ENCODE results near the gene ADAM15.

ADAM15 gene

DNA sequence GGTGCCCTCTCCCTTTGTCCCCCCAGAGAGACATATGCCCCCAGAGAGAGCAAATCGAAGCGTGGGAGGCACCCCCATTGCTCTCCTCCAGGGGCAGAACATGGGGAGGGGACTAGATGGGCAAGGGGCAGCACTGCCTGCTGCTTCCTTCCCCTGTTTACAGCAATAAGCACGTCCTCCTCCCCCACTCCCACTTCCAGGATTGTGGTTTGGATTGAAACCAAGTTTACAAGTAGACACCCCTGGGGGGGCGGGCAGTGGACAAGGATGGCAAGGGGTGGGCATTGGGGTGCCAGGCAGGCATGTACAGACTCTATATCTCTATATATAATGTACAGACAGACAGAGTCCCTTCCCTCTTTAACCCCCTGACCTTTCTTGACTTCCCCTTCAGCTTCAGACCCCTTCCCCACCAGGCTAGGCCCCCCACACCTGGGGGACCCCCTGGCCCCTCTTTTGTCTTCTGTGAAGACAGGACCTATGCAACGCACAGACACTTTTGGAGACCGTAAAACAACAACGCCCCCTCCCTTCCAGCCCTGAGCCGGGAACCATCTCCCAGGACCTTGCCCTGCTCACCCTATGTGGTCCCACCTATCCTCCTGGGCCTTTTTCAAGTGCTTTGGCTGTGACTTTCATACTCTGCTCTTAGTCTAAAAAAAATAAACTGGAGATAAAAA, 35.9 kb downstream of the ADAM15 start (continued):
- TF ChIP-seq ZNF174 (tag by site-specific recombination; IDR thresholded peaks at IDR 0.05) (no peak), KLF16 (tag by site-specific recombination; IDR thresholded peaks at IDR 0.05) (no peak), ZFP69B (tag by site-specific recombination; IDR thresholded peaks at IDR 0.05) (peak; percentile 48), ZNF223 (tag by site-specific recombination; IDR thresholded peaks at IDR 0.05) (no peak), ZNF37A (tag by site-specific recombination; IDR thresholded peaks at IDR 0.05) (no peak), SP3 (tag by site-specific recombination; IDR thresholded peaks at IDR 0.05) (no peak)
- TF ChIP-seq, protein P1, sequence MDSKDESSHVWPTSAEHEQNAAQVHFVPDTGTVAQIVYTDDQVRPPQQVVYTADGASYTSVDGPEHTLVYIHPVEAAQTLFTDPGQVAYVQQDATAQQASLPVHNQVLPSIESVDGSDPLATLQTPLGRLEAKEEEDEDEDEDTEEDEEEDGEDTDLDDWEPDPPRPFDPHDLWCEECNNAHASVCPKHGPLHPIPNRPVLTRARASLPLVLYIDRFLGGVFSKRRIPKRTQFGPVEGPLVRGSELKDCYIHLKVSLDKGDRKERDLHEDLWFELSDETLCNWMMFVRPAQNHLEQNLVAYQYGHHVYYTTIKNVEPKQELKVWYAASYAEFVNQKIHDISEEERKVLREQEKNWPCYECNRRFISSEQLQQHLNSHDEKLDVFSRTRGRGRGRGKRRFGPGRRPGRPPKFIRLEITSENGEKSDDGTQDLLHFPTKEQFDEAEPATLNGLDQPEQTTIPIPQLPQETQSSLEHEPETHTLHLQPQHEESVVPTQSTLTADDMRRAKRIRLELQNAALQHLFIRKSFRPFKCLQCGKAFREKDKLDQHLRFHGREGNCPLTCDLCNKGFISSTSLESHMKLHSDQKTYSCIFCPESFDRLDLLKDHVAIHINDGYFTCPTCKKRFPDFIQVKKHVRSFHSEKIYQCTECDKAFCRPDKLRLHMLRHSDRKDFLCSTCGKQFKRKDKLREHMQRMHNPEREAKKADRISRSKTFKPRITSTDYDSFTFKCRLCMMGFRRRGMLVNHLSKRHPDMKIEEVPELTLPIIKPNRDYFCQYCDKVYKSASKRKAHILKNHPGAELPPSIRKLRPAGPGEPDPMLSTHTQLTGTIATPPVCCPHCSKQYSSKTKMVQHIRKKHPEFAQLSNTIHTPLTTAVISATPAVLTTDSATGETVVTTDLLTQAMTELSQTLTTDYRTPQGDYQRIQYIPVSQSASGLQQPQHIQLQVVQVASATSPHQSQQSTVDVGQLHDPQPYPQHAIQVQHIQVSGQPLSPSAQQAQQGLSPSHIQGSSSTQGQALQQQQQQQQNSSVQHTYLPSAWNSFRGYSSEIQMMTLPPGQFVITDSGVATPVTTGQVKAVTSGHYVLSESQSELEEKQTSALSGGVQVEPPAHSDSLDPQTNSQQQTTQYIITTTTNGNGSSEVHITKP (tag by site-specific recombination; IDR thresholded peaks at IDR 0.05): 0 out of 2 replicates have a peak, but pooled peaks have one; percentile 8
- TF ChIP-seq, protein P2, sequence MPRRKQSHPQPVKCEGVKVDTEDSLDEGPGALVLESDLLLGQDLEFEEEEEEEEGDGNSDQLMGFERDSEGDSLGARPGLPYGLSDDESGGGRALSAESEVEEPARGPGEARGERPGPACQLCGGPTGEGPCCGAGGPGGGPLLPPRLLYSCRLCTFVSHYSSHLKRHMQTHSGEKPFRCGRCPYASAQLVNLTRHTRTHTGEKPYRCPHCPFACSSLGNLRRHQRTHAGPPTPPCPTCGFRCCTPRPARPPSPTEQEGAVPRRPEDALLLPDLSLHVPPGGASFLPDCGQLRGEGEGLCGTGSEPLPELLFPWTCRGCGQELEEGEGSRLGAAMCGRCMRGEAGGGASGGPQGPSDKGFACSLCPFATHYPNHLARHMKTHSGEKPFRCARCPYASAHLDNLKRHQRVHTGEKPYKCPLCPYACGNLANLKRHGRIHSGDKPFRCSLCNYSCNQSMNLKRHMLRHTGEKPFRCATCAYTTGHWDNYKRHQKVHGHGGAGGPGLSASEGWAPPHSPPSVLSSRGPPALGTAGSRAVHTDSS (tag by site-specific recombination; IDR thresholded peaks at IDR 0.05): no peak
- TF ChIP-seq, protein P3, sequence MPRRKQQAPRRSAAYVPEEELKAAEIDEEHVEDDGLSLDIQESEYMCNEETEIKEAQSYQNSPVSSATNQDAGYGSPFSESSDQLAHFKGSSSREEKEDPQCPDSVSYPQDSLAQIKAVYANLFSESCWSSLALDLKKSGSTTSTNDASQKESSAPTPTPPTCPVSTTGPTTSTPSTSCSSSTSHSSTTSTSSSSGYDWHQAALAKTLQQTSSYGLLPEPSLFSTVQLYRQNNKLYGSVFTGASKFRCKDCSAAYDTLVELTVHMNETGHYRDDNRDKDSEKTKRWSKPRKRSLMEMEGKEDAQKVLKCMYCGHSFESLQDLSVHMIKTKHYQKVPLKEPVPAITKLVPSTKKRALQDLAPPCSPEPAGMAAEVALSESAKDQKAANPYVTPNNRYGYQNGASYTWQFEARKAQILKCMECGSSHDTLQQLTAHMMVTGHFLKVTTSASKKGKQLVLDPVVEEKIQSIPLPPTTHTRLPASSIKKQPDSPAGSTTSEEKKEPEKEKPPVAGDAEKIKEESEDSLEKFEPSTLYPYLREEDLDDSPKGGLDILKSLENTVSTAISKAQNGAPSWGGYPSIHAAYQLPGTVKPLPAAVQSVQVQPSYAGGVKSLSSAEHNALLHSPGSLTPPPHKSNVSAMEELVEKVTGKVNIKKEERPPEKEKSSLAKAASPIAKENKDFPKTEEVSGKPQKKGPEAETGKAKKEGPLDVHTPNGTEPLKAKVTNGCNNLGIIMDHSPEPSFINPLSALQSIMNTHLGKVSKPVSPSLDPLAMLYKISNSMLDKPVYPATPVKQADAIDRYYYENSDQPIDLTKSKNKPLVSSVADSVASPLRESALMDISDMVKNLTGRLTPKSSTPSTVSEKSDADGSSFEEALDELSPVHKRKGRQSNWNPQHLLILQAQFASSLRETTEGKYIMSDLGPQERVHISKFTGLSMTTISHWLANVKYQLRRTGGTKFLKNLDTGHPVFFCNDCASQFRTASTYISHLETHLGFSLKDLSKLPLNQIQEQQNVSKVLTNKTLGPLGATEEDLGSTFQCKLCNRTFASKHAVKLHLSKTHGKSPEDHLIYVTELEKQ (tag by site-specific recombination; IDR thresholded peaks at IDR 0.05; ENCODE audit: borderline replicate concordance): no peak

DNA sequence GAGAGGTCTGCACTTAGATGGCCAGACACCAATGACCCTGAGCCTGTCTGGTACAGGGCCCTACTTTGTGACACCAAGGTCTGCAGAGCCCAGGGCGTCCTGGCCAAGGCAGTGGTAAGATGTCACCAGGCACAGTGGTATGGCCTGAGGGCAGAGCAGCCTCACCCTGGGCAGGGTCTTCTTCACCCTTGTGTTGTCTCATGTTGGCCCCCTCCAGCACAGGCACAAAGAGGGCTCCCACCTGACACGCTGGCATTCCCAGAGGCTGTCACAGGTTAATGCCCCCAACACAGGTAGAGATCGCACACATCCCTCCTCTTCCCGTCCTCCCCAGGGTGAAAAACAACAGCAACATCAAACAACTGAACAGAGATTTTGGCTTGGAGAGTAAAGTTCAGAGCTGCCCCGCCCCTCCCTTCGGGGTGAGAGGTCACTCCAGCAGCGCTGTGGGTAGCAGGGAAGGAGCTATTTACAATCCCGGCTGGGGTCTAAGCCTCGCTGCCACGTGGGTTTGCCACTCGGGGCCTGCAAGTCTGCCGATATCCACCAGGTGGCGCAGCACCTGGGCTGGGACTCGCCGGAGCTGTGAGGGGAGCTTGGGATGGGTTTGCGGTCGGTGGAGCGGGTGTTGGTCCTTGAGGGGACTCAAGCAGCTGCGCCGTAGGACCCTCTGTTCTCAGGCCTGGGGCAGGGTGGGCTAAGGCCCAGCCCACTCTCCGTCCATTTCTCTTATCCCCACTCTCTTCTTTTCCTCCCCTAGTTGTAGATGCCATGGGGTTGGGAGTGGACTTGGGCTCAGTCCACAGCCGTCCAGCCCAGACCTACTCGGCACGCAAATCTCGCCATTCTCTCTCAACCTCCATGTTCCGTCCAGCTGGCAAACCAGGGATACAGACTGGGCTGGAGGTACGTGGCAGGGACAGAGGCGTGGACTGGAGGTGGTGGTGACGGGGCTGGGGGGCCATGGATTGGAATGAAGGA, 40.2 kb downstream of the ADAM15 start:
- Histone ChIP-seq H3K36me3 (ENCODE audit: control insufficient read depth in 2 of 2, insufficient read depth in 1 of 2, low read length in 2 of 2) (no peaks in the 10 kb centered on the region), H3K9me3 (ENCODE audit: control insufficient read depth, insufficient read depth, low read depth, low read length) (no peaks in the 10 kb centered on the region), H3K27ac (ENCODE audit: extremely low read depth, low read depth, low read length) (no peak overlapping the region), H3K4me1 (ENCODE audit: control insufficient read depth, insufficient read depth, low read length) (peaks cover 11% of the 10 kb centered on the region), H3K4me3 (ENCODE audit: low read depth, low read length) (no peak overlapping the region)
- CTCF ChIA-PET: interaction anchor here (0.5 to 13.8 kb wide), 45 partner anchors 9 to 701 kb away, joined by 3 to 439 read pairs (median 5); partner anchors contain the start of genes EFNA1, EFNA3, KRTCAP2 and SLC50A1
- POLR2A ChIA-PET: interaction anchor here (0.5 to 2.0 kb wide), 9 partner anchors 16 to 82 kb away, joined by 3 to 17 read pairs (median 5); partner anchors contain the start of genes DPM3, EFNA1, KRTCAP2 and TRIM46
- no peak for TF ChIP-seq ZNF221 (tag by site-specific recombination; IDR thresholded peaks at IDR 0.05; ENCODE audit: borderline replicate concordance)
- peak; percentile 47 for TF ChIP-seq SP7 (tag by site-specific recombination; IDR thresholded peaks at IDR 0.05)
- TF ChIP-seq ZSCAN30 (tag by site-specific recombination; IDR thresholded peaks at IDR 0.05): peak; percentile 55; the same call in 1 of the 2 replicates
- no peak for TF ChIP-seq ZNF112 (tag by site-specific recombination; IDR thresholded peaks at IDR 0.05)
- 0 out of 2 replicates have a peak, but pooled peaks have one; percentile 9 for TF ChIP-seq OSR2 (tag by site-specific recombination; IDR thresholded peaks at IDR 0.05)
- peak; percentile 43; the same call in 1 of the 2 replicates for TF ChIP-seq ZBTB8A (tag by site-specific recombination; IDR thresholded peaks at IDR 0.05)
- TF ChIP-seq ZNF660 (tag by site-specific recombination; IDR thresholded peaks at IDR 0.05): peak; percentile 24; the same call in 1 of the 2 replicates
- no peak for TF ChIP-seq ZNF777 (tag by site-specific recombination; IDR thresholded peaks at IDR 0.05; ENCODE audit: borderline replicate concordance)
- TF ChIP-seq ZNF600 (tag by site-specific recombination; IDR thresholded peaks at IDR 0.05): 0 out of 2 replicates have a peak, but pooled peaks have one; percentile 21
- 0 out of 2 replicates have a peak, but pooled peaks have one; percentile 7 for TF ChIP-seq KLF1 (tag by site-specific recombination; IDR thresholded peaks at IDR 0.05)
- TF ChIP-seq GLIS1 (tag by site-specific recombination; IDR thresholded peaks at IDR 0.05): peak; percentile 78
- TF ChIP-seq ZNF776 (tag by site-specific recombination; IDR thresholded peaks at IDR 0.05; ENCODE audit: borderline replicate concordance): no peak
- TF ChIP-seq ZNF423 (tag by site-specific recombination; IDR thresholded peaks at IDR 0.05): no peak
- TF ChIP-seq, protein P4, sequence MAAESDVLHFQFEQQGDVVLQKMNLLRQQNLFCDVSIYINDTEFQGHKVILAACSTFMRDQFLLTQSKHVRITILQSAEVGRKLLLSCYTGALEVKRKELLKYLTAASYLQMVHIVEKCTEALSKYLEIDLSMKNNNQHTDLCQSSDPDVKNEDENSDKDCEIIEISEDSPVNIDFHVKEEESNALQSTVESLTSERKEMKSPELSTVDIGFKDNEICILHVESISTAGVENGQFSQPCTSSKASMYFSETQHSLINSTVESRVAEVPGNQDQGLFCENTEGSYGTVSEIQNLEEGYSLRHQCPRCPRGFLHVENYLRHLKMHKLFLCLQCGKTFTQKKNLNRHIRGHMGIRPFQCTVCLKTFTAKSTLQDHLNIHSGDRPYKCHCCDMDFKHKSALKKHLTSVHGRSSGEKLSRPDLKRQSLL (tag by site-specific recombination; IDR thresholded peaks at IDR 0.05): no peak
- TF ChIP-seq ZIC2 (tag by site-specific recombination; IDR thresholded peaks at IDR 0.05): peak; percentile 72
- peak; percentile 42; the same call in 1 of the 2 replicates for TF ChIP-seq ZNF785 (tag by site-specific recombination; IDR thresholded peaks at IDR 0.05)

Data from HEK293 (cell line).